ENCODE results near the gene GPC6. TPM values are rescaled to one million over a fixed set of nuclear protein-coding genes. Genes with fewer than 3 reads are reported as not detected.
A peak's percentile ranks its signal among the peaks of the same experiment; 100 is the strongest.

The GPC6 gene
- total RNA-seq, 1 experiment from 2014 or later = 63.7 TPM

- Histone ChIP-seq H3K36me3 (replicated peaks; ENCODE audit: control insufficient read depth, insufficient read depth, low read length) (no peaks in the 10 kb centered on the region), H3K4me3 (ENCODE audit: insufficient read depth, low read depth, low read length) (no peak overlapping the region), H3K27me3 (ENCODE audit: control insufficient read depth, insufficient read depth, low read length) (no peaks in the 10 kb centered on the region)
- no peak for DNase-seq
Observed at GRCh38 chr13:94173312-94173854, 946.8 kb downstream of the GPC6 start.

DNA sequence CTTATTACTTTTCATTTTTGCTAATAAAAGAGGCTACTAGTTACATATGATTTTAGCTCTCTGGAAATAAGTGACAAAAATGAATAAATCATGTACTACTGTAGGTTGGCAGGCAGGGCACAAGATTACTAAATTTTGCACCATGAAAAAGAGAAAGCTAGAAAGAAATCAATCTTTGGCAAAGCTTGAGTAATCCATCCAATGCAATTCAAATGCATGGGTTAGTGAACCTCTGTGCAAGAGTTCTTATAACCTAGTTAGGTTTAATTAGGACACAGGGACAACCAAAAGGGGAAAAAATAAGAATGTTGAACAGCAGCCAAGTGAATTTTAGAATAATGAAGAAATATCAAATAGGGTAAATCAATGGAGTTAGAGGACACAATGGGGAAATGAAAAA is 947.4 kb downstream of the GPC6 start:
- Histone ChIP-seq H3K27me3 (ENCODE audit: control insufficient read depth, insufficient read depth, low read length) (no peaks in the 10 kb centered on the region), H3K36me3 (replicated peaks; ENCODE audit: control insufficient read depth, insufficient read depth, low read length) (no peaks in the 10 kb centered on the region), H3K4me3 (ENCODE audit: insufficient read depth, low read depth, low read length) (no peak overlapping the region)
- DNase-seq = no peak

- DNase-seq = no peak
- no peaks in the 10 kb centered on the region for H3K36me3 ChIP-seq (replicated peaks; ENCODE audit: control insufficient read depth, insufficient read depth, low read length)
- H3K27me3 ChIP-seq (ENCODE audit: control insufficient read depth, insufficient read depth, low read length) = no peaks in the 10 kb centered on the region
- no peak overlapping the region for H3K4me3 ChIP-seq (ENCODE audit: insufficient read depth, low read depth, low read length)
Observed at GRCh38 chr13:94175076-94175475, 948.5 kb downstream of the GPC6 start.

DNA sequence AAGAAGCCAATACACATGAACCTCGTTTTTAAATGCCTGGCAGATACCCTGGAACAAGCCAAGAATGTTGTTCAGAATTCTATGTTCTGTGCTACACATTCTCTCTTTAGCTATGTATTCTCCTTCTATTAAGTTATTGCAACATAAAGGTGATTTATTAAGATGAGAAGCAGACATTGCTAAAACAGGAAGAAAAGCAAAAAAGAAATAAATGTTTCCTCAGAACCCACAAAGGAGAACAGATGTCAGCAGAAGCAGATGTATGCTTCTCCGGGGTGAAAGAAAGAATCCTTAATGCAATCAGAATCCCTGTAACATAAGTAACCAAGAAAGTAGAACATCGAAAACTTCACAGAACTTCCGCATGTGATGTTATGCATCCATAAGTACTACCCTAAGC is 950.0 kb downstream of the GPC6 start:
- no peaks in the 10 kb centered on the region for H3K36me3 ChIP-seq (replicated peaks; ENCODE audit: control insufficient read depth, insufficient read depth, low read length)
- no peak for DNase-seq
- no peak overlapping the region for H3K4me3 ChIP-seq (ENCODE audit: insufficient read depth, low read depth, low read length)
- no peaks in the 10 kb centered on the region for H3K27me3 ChIP-seq (ENCODE audit: control insufficient read depth, insufficient read depth, low read length)

- no peaks in the 10 kb centered on the region for H3K36me3 ChIP-seq (replicated peaks; ENCODE audit: control insufficient read depth, insufficient read depth, low read length)
- no peak for DNase-seq
- no peaks in the 10 kb centered on the region for H3K27me3 ChIP-seq (ENCODE audit: control insufficient read depth, insufficient read depth, low read length)
- no peak overlapping the region for H3K4me3 ChIP-seq (ENCODE audit: insufficient read depth, low read depth, low read length)
Observed at GRCh38 chr13:94177041-94177440, 950.4 kb downstream of the GPC6 start.

DNA sequence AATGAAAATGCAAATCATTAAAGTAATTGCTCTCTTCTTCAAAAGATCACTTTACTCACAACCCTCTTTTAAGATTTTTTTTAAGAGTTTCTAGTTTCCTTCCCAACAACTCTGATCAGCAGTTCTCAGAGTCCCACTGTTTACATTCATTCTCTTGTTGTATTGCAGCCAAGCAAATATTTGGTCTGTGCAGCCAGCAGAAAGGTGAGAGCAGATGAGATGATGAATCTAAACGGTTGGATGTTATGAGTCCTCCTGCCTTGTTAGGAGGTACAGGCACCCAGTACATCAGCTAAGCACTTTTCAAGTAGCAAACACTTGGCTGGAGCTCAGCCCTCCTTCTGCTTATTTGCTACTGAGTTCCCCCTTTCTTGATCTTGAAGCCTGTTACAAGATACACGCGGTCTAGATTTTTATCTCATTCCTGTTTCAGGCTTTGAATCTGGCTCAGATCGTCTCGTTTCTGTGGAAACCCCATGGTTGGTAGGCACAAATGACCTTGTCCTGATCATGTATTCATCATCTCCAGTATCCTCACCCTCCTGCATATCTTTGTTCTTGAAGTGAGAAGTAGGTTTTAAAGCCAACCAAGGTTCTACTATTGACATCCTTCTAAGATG is 952.1 kb downstream of the GPC6 start:
- H3K36me3 ChIP-seq (replicated peaks; ENCODE audit: control insufficient read depth, insufficient read depth, low read length) = no peaks in the 10 kb centered on the region
- H3K4me3 ChIP-seq (ENCODE audit: insufficient read depth, low read depth, low read length) = no peak overlapping the region
- DNase-seq = no peak
- H3K27me3 ChIP-seq (ENCODE audit: control insufficient read depth, insufficient read depth, low read length) = no peaks in the 10 kb centered on the region

DNA sequence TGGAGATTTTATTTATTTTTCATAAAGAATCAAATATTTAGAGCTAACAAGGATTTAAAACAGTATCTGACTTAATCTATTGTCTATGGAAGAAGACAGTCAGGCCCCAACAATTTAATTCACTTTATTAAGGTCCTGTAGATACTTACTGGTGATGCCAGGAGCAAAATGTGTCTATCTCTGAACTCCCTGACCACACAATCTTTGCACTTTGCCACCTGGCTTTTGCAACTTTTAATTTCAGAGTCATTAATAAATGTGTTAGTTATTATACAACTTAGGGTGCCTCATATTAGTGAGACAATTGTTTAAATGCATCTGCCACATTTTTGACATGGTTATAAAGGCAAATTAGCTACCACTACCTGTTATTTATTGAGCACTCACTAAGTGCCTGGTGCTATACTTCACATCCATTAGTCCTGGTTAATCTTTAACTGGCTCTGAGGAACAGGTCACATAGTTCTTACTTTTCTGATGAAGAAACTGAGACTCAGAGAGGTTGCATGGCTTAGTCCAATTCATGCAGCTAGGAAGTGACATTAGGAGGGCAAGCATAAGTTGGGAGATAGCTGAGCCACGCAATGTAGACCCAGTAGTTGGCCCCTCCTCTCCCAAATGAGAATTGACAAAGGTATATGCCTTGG is 955.0 kb downstream of the GPC6 start:
- H3K27me3 ChIP-seq (ENCODE audit: control insufficient read depth, insufficient read depth, low read length) = no peaks in the 10 kb centered on the region
- DNase-seq = no peak
- no peak overlapping the region for H3K4me3 ChIP-seq (ENCODE audit: insufficient read depth, low read depth, low read length)
- no peaks in the 10 kb centered on the region for H3K36me3 ChIP-seq (replicated peaks; ENCODE audit: control insufficient read depth, insufficient read depth, low read length)

GRCh38 chr13:94182185-94182761 is 955.7 kb downstream of the GPC6 start:
- H3K36me3 ChIP-seq (replicated peaks; ENCODE audit: control insufficient read depth, insufficient read depth, low read length) = no peaks in the 10 kb centered on the region
- H3K27me3 ChIP-seq (ENCODE audit: control insufficient read depth, insufficient read depth, low read length) = no peaks in the 10 kb centered on the region
- no peak for DNase-seq
- no peak overlapping the region for H3K4me3 ChIP-seq (ENCODE audit: insufficient read depth, low read depth, low read length)

DNA sequence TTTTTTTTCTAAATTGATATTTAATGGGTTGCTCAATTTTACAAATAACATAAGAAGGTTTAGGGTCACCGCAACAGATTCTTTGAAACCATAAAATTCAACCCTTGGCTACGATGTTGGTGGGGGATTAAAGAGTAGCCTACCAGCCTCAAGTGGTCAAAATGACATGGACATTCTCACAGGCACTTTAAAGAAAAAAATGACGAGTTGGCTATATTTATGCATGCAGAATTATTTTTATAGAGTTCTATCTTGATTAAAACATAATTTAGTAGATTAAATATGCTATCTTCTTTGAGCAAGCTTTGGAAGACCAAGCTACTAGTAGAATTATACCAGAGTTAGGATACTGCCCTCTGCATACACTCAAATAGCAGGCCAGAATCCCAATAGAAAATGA is 959.9 kb downstream of the GPC6 start:
- Histone ChIP-seq H3K4me3 (ENCODE audit: insufficient read depth, low read depth, low read length) (no peak overlapping the region), H3K36me3 (replicated peaks; ENCODE audit: control insufficient read depth, insufficient read depth, low read length) (no peaks in the 10 kb centered on the region), H3K27me3 (ENCODE audit: control insufficient read depth, insufficient read depth, low read length) (no peaks in the 10 kb centered on the region)
- DNase-seq = no peak

GRCh38 chr13:94188201-94188854 is 961.7 kb downstream of the GPC6 start:
- Histone ChIP-seq H3K36me3 (replicated peaks; ENCODE audit: control insufficient read depth, insufficient read depth, low read length) (no peaks in the 10 kb centered on the region), H3K4me3 (ENCODE audit: insufficient read depth, low read depth, low read length) (no peak overlapping the region), H3K27me3 (ENCODE audit: control insufficient read depth, insufficient read depth, low read length) (no peaks in the 10 kb centered on the region)
- DNase-seq = peak; percentile 8

DNA sequence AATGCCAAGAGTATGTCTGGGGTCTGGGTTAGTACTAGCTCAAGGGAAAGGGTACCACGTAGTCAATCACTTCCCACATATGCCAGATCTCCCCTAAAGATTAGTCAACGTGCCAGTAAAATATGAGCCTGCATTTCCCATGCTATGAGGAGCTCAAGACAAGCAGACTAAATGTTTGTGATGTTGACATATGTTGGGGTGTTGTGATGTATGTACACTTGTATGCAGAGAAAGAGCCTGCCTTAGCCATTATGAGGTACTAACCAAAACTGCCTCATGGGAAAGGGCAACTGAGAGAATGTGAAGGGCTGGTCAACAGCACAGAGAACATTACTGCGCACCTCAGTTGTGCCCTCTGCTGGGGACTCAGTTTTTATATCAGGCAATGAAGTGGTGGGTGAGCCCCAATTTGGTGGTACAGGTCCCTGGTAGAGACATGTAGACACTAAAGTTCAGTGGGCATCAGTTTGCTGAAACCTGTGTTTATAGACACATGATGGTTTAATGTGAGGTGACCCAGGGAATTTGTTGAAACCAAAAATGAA is 965.9 kb downstream of the GPC6 start:
- no peaks in the 10 kb centered on the region for H3K36me3 ChIP-seq (replicated peaks; ENCODE audit: control insufficient read depth, insufficient read depth, low read length)
- no peaks in the 10 kb centered on the region for H3K27me3 ChIP-seq (ENCODE audit: control insufficient read depth, insufficient read depth, low read length)
- H3K4me3 ChIP-seq (ENCODE audit: insufficient read depth, low read depth, low read length) = no peak overlapping the region
- peak; percentile 43 for DNase-seq

- Histone ChIP-seq H3K4me3 (ENCODE audit: insufficient read depth, low read depth, low read length) (no peak overlapping the region), H3K36me3 (replicated peaks; ENCODE audit: control insufficient read depth, insufficient read depth, low read length) (no peaks in the 10 kb centered on the region), H3K27me3 (ENCODE audit: control insufficient read depth, insufficient read depth, low read length) (no peaks in the 10 kb centered on the region)
- DNase-seq = no peak
Observed at GRCh38 chr13:94195715-94196114, 969.1 kb downstream of the GPC6 start.

DNA sequence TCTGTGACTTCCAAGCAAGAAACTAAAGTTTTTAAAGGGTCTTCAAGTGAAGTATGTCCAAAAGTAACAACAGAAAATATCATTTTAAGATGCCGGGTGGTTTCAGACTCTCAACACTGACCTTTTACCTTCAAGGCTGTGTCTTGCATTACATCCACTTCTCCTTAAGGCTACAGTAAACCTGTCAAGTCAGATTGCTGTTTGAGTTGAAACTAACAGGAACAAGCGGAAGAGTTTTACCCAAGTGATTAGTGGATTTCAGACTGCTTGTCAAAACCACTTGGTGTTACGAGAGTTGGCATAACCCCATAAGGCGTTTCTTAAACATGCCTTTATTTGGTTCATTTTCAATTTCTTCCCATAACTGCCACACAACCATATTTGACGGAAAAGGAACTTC is 969.8 kb downstream of the GPC6 start:
- no peak for DNase-seq
- no peak overlapping the region for H3K4me3 ChIP-seq (ENCODE audit: insufficient read depth, low read depth, low read length)
- H3K36me3 ChIP-seq (replicated peaks; ENCODE audit: control insufficient read depth, insufficient read depth, low read length) = no peaks in the 10 kb centered on the region
- H3K27me3 ChIP-seq (ENCODE audit: control insufficient read depth, insufficient read depth, low read length) = no peaks in the 10 kb centered on the region

GRCh38 chr13:94198681-94199080 is 972.1 kb downstream of the GPC6 start:
- Histone ChIP-seq H3K36me3 (replicated peaks; ENCODE audit: control insufficient read depth, insufficient read depth, low read length) (no peaks in the 10 kb centered on the region), H3K27me3 (ENCODE audit: control insufficient read depth, insufficient read depth, low read length) (no peaks in the 10 kb centered on the region), H3K4me3 (ENCODE audit: insufficient read depth, low read depth, low read length) (no peak overlapping the region)
- DNase-seq = no peak

- Histone ChIP-seq H3K4me3 (ENCODE audit: insufficient read depth, low read depth, low read length) (no peak overlapping the region), H3K36me3 (replicated peaks; ENCODE audit: control insufficient read depth, insufficient read depth, low read length) (no peaks in the 10 kb centered on the region), H3K27me3 (ENCODE audit: control insufficient read depth, insufficient read depth, low read length) (no peaks in the 10 kb centered on the region)
- no peak for DNase-seq
Observed at GRCh38 chr13:94199135-94199534, 972.5 kb downstream of the GPC6 start.
